Activated naive CD4-positive, alpha-beta T cell treated with anti-CD3 and anti-CD28 coated beads for 36 hours (primary cell): ENCODE measurements around the gene EGFR. TPM values are rescaled to one million over a fixed set of nuclear protein-coding genes. Genes with fewer than 3 reads are reported as not detected.

Experiments
- CTCF ChIA-PET: fragments of 350-600 bp; sonication (Branson Sonifier 250); formaldehyde crosslinking; loops from one replicate; lab custom pipeline; 2021; ENCODE audit warnings: antibody characterized with exemption; lab: Charles Lee
- DNase-seq: peaks from one replicate; pipeline ENCODE4 v3.0.0-alpha.2; 2020
- H3K27ac Mint-ChIP-seq: one replicate; pipeline ENCODE4 v1.8.0; 2021; ENCODE audit warnings: mild to moderate bottlenecking, mixed read lengths
- H3K27me3 Mint-ChIP-seq: one replicate; pipeline ENCODE4 v1.8.0; 2021; ENCODE audit warnings: low read depth, mixed read lengths
- H3K36me3 Mint-ChIP-seq: one replicate; pipeline ENCODE4 v1.8.0; 2021; ENCODE audit warnings: low read depth, mixed read lengths
- H3K4me1 Mint-ChIP-seq: one replicate; pipeline ENCODE4 v1.8.0; 2021; ENCODE audit warnings: low read depth, mixed read lengths
- H3K4me3 Mint-ChIP-seq: one replicate; pipeline ENCODE4 v1.8.0; 2021; ENCODE audit warnings: mild to moderate bottlenecking, moderate library complexity, mixed read lengths
- H3K9me3 Mint-ChIP-seq: one replicate; pipeline ENCODE4 v1.8.0; 2021; ENCODE audit warnings: mixed read lengths
- intact Hi-C: fragments of 100-400 bp; cut with micrococcal nuclease; formaldehyde crosslinking; loops from one replicate; pipeline ENCODE4 v1.15.1; 2023
- total RNA-seq, 2 experiments: library from RNA; stranded (reverse); gene quantifications; one replicate each; pipeline ENCODE4 v1.2.3, GENCODE V29; 2021

EGFR gene
- total RNA-seq, 2 experiments from 2014 or later: not detected

DNA sequence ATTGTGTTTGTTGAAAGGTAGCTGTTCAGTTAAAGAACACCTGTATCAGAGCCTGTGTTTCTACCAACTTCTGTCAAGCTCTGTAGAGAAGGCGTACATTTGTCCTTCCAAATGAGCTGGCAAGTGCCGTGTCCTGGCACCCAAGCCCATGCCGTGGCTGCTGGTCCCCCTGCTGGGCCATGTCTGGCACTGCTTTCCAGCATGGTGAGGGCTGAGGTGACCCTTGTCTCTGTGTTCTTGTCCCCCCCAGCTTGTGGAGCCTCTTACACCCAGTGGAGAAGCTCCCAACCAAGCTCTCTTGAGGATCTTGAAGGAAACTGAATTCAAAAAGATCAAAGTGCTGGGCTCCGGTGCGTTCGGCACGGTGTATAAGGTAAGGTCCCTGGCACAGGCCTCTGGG, 154.9 kb downstream of the EGFR start:
- no peaks in the 10 kb centered on the region for H3K9me3 Mint-ChIP-seq
- H3K4me1 Mint-ChIP-seq: no peaks in the 10 kb centered on the region
- H3K27ac Mint-ChIP-seq: no peak overlapping the region
- CTCF ChIA-PET: no interaction called here
- no peaks in the 10 kb centered on the region for H3K36me3 Mint-ChIP-seq
- intact Hi-C loops: no loop called here
- no peak overlapping the region for H3K4me3 Mint-ChIP-seq
- no peak for DNase-seq
- H3K27me3 Mint-ChIP-seq: peaks cover 2% of the 10 kb centered on the region

DNA sequence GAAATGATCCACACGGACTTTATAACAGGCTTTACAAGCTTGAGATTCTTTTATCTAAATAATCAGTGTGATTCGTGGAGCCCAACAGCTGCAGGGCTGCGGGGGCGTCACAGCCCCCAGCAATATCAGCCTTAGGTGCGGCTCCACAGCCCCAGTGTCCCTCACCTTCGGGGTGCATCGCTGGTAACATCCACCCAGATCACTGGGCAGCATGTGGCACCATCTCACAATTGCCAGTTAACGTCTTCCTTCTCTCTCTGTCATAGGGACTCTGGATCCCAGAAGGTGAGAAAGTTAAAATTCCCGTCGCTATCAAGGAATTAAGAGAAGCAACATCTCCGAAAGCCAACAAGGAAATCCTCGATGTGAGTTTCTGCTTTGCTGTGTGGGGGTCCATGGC, 155.6 kb downstream of the EGFR start:
- intact Hi-C loops: no loop called here

DNA sequence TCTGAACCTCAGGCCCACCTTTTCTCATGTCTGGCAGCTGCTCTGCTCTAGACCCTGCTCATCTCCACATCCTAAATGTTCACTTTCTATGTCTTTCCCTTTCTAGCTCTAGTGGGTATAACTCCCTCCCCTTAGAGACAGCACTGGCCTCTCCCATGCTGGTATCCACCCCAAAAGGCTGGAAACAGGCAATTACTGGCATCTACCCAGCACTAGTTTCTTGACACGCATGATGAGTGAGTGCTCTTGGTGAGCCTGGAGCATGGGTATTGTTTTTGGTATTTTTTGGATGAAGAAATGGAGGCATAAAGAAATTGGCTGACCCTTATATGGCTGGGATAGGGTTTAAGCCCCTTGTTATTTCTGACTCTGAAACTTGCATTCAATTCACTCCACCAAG, 156.0 kb downstream of the EGFR start:
- DNase-seq: no peak
- Mint-ChIP-seq H3K4me3 (no peak overlapping the region), H3K9me3 (no peaks in the 10 kb centered on the region), H3K36me3 (no peaks in the 10 kb centered on the region), H3K4me1 (no peaks in the 10 kb centered on the region), H3K27ac (no peak overlapping the region), H3K27me3 (peaks cover 2% of the 10 kb centered on the region)
- intact Hi-C loops: no loop called here
- CTCF ChIA-PET: no interaction called here

More for the DNA sequence above, 155.6 kb downstream of the EGFR start:
- H3K36me3 Mint-ChIP-seq: no peaks in the 10 kb centered on the region
- no peak overlapping the region for H3K4me3 Mint-ChIP-seq
- CTCF ChIA-PET: no interaction called here
- DNase-seq: no peak
- no peaks in the 10 kb centered on the region for H3K9me3 Mint-ChIP-seq
- peaks cover 2% of the 10 kb centered on the region for H3K27me3 Mint-ChIP-seq
- H3K4me1 Mint-ChIP-seq: no peaks in the 10 kb centered on the region
- no peak overlapping the region for H3K27ac Mint-ChIP-seq

DNA sequence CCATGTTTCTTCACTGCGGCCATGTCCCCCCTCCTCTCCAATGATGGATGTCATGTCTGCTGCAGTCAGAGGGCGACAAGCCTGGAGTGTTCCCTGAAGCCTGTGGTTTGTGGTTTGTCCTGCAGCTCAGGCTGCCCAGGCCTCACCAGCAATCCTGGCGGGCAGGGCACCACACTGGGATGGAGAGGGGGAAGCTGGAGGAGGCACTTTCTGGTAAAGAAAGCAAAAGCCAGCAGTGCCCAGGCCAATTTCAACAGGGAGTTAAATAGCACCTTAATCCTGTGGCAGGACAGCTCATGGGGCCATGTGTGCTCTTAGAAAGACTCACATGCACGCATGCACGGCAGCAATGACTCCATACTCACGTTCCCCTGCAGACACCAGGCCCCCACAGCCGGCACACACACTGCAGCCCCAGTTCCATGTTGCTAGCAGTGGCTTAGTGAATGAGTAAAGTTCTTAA, 158.3 kb downstream of the EGFR start:
- Mint-ChIP-seq H3K9me3 (no peaks in the 10 kb centered on the region), H3K4me1 (no peaks in the 10 kb centered on the region), H3K36me3 (no peaks in the 10 kb centered on the region), H3K27me3 (peaks cover 3% of the 10 kb centered on the region), H3K27ac (no peak overlapping the region), H3K4me3 (no peak overlapping the region)
- DNase-seq: no peak
- CTCF ChIA-PET: no interaction called here
- intact Hi-C loops: no loop called here

DNA sequence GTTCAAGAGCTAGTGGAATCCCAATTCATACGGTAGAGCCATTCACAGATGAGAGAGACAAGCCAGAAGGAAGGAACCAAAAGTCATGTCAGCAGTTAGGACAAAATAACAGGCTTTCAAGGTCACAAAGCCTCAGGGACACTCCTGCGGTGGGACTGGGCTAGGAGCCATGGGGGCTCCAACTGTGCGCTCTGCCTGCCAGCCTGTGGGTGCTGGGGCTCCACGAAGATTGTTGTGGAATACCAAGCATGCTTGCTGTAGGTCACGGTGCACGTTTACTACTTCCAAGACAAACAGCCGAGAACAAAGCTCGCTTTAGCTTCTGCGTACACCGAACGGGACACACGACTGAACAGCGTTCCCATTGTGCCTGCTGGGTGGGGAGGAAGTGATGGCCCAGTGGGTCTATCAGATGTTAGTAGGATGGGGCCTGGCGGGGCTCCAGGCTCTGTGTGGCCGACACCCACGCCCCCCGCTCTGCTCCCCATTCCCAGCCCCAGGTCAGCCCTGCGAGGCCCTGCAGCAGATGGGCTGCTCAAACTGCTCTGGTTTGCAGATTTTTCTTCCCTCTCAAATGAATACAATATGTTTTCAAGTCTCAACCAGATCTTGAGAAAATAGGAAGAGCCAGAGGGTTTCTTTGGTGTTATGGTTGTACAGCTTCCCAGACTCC, 158.9 kb downstream of the EGFR start:
- no peak overlapping the region for H3K4me3 Mint-ChIP-seq
- intact Hi-C loops: no loop called here
- H3K27me3 Mint-ChIP-seq: peaks cover 3% of the 10 kb centered on the region
- no peaks in the 10 kb centered on the region for H3K36me3 Mint-ChIP-seq
- no peak for DNase-seq
- H3K4me1 Mint-ChIP-seq: no peaks in the 10 kb centered on the region
- no peaks in the 10 kb centered on the region for H3K9me3 Mint-ChIP-seq
- CTCF ChIA-PET: no interaction called here
- no peak overlapping the region for H3K27ac Mint-ChIP-seq

DNA sequence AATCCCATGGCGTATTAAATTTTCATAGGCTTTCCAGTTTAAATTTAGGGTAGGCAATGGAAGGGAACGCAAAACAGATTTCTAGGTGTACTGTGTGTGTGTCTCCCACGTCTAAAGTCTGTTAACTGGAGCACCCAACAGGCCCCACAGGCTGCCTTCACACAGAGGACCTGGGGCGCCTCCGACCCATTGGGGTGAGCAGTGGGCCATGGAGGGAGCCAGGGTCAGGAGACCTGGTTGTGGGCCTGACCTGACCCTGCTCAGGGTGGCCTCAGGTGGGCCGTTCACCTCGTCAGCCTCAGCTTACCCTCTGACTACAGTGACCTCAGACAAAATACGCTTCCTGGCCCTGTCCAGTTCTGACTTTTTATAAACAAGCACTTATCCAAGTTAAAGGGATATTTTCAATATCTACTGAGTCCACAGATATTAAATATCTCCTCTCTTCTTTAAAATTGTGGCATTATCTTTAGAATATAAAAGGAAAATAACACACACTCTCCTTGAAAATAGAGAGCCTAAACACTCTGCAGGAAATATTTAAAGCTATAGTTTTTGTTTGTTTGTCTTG, 159.6 kb downstream of the EGFR start:
- no peak for DNase-seq
- Mint-ChIP-seq H3K36me3 (no peaks in the 10 kb centered on the region), H3K4me3 (no peak overlapping the region), H3K27me3 (peaks cover 3% of the 10 kb centered on the region), H3K27ac (no peak overlapping the region), H3K9me3 (no peaks in the 10 kb centered on the region), H3K4me1 (no peaks in the 10 kb centered on the region)
- intact Hi-C loops: no loop called here
- CTCF ChIA-PET: no interaction called here

DNA sequence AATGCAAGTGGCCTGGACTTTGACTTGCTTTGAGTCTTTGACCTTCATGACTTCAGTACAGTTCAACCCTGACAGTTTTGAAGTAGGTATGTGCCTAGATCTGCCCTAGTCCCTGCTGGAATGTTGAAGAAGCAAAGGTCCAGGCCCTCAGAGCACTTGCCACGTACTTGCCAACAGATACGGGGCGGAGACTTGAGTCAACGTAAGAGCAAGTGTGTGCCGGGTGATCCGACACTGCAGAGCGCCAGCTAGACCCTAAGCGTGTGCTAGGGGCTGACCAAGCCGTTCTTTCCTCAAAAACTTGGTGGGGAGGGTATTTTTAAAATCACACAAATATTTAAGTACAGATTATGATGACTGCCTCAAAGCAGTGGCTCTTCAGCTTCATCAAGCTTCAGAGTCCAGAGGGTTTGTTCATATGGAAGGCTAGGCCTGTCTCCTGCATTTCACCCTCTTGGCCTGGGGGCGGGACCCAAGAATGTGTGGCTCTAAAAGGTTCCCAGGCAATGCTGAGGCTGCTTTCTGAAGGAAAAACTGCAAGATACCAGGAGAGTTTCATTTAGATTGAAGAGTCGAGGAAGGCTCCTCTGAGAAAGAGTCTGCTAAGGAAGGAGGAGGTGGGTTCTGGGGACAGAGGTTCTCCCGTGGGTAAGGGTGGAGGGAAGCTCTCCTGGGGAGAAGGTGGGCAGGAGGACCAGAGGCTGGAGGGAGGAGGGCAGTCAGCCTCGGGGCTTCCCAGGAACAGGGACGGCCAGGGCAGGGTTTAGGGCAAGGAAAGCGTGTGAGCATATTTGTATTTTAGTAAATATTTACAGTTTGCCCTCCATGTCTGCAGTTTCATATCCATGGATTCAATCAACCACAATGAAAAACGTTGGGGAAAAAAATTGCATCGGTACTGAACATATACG, 160.3 kb downstream of the EGFR start:
- intact Hi-C loops: no loop called here
- H3K4me3 Mint-ChIP-seq: no peak overlapping the region
- H3K36me3 Mint-ChIP-seq: no peaks in the 10 kb centered on the region
- no peaks in the 10 kb centered on the region for H3K4me1 Mint-ChIP-seq
- CTCF ChIA-PET: interaction anchor here (0.6 kb wide), 1 partner anchor 104 kb away, joined by 3 read pairs; no protein-coding TSS in a partner anchor
- H3K9me3 Mint-ChIP-seq: no peaks in the 10 kb centered on the region
- peaks cover 3% of the 10 kb centered on the region for H3K27me3 Mint-ChIP-seq
- no peak for DNase-seq
- no peak overlapping the region for H3K27ac Mint-ChIP-seq

DNA sequence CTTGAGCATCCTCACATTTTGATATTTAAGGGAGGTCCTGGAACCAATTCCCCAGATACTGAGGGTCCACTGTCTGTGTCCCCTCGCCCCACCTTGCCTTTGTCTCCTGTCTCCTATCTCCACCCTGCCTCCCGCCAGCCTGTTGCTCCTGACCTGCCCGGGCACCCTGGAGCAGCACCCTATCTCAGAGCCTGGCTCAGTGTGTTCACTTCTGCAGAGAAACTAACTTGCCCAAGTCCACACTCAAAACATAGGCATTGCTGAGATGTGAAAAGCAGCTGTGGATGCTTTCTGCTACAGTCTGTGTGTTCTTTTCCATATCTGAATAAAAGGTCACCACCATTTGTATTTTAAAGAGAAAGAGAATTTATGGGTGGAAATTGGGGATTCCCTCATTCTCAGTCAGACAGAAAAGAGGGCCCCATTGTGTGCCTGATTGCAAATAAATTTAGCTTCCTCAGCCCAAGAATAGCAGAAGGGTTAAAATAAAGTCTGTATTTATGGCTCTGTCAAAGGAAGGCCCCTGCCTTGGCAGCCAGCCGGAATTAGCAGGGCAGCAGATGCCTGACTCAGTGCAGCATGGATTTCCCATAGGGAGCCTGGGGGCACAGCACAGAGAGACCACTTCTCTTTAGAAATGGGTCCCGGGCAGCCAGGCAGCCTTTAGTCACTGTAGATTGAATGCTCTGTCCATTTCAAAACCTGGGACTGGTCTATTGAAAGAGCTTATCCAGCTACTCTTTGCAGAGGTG, 161.3 kb downstream of the EGFR start:
- intact Hi-C loops: no loop called here
- no peaks in the 10 kb centered on the region for H3K36me3 Mint-ChIP-seq
- no peak overlapping the region for H3K4me3 Mint-ChIP-seq
- no peak overlapping the region for H3K27ac Mint-ChIP-seq
- no peak for DNase-seq
- no peaks in the 10 kb centered on the region for H3K9me3 Mint-ChIP-seq
- peaks cover 3% of the 10 kb centered on the region for H3K27me3 Mint-ChIP-seq
- CTCF ChIA-PET: no interaction called here
- no peaks in the 10 kb centered on the region for H3K4me1 Mint-ChIP-seq

DNA sequence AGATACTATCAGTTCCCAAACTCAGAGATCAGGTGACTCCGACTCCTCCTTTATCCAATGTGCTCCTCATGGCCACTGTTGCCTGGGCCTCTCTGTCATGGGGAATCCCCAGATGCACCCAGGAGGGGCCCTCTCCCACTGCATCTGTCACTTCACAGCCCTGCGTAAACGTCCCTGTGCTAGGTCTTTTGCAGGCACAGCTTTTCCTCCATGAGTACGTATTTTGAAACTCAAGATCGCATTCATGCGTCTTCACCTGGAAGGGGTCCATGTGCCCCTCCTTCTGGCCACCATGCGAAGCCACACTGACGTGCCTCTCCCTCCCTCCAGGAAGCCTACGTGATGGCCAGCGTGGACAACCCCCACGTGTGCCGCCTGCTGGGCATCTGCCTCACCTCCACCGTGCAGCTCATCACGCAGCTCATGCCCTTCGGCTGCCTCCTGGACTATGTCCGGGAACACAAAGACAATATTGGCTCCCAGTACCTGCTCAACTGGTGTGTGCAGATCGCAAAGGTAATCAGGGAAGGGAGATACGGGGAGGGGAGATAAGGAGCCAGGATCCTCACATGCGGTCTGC, 162.2 kb downstream of the EGFR start:
- Mint-ChIP-seq H3K27ac (no peak overlapping the region), H3K27me3 (peaks cover 3% of the 10 kb centered on the region), H3K36me3 (no peaks in the 10 kb centered on the region), H3K4me3 (no peak overlapping the region), H3K4me1 (no peaks in the 10 kb centered on the region), H3K9me3 (no peaks in the 10 kb centered on the region)
- no peak for DNase-seq
- CTCF ChIA-PET: no interaction called here
- intact Hi-C loops: no loop called here

DNA sequence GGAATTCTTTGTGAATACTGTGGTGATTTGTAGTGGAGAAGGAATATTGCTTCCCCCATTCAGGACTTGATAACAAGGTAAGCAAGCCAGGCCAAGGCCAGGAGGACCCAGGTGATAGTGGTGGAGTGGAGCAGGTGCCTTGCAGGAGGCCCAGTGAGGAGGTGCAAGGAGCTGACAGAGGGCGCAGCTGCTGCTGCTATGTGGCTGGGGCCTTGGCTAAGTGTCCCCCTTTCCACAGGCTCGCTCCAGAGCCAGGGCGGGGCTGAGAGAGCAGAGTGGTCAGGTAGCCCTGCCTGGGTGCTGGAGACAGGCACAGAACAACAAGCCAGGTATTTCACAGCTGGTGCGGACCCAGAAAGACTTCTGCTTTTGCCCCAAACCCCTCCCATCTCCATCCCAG, 162.9 kb downstream of the EGFR start:
- Mint-ChIP-seq H3K4me3 (no peak overlapping the region), H3K4me1 (no peaks in the 10 kb centered on the region), H3K27ac (no peak overlapping the region), H3K36me3 (no peaks in the 10 kb centered on the region), H3K9me3 (no peaks in the 10 kb centered on the region), H3K27me3 (peaks cover 5% of the 10 kb centered on the region)
- DNase-seq: no peak
- intact Hi-C loops: no loop called here
- CTCF ChIA-PET: no interaction called here

DNA sequence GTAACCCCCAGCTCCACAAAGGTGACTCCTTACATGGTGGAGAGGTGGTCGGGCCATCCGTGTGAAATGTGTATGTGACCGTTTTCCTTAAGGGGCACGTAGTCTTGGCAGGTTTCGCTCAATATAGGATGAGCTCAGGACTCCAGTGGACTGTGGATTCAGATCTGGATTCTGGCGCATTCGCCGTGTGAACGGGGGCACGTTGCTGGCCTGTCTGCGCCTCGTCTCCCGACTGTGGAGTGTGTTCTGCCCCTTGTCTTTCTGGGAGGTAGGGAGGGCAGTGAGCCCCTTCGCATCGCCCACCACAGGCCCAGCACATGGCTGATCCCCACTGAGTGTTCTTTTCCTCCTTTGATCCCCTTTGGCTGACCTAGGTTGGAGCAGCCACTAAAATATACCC, 165.1 kb downstream of the EGFR start:
- no peaks in the 10 kb centered on the region for H3K36me3 Mint-ChIP-seq
- H3K27ac Mint-ChIP-seq: no peak overlapping the region
- intact Hi-C loops: no loop called here
- CTCF ChIA-PET: no interaction called here
- H3K9me3 Mint-ChIP-seq: no peaks in the 10 kb centered on the region
- DNase-seq: no peak
- peaks cover 8% of the 10 kb centered on the region for H3K27me3 Mint-ChIP-seq
- H3K4me3 Mint-ChIP-seq: no peak overlapping the region
- H3K4me1 Mint-ChIP-seq: no peaks in the 10 kb centered on the region

DNA sequence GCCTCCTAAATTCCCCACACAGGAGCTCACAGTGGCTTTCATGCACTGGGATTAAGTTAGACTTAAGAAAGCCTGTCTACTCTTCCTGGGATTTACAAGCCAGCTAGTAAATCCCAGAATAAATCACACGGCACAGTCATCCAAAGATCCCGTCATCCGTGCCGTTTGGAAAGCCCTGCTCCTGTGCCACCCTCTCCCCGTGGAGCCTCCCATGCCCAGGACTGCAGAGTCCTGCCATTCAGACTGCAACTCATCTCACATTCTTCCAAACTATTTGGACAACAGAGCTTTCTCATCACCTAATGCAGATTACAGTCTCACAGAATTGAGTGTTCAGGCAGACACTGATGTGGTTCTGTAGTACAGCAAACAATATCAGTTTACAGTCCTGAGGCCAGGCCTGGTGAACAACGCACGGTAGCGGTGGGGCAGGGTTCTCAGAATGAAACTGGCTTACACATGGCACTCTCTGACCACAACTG, 166.5 kb downstream of the EGFR start:
- no peak for DNase-seq
- Mint-ChIP-seq H3K36me3 (no peaks in the 10 kb centered on the region), H3K27ac (no peak overlapping the region), H3K9me3 (no peaks in the 10 kb centered on the region), H3K27me3 (peaks cover 8% of the 10 kb centered on the region), H3K4me1 (no peaks in the 10 kb centered on the region), H3K4me3 (no peak overlapping the region)
- intact Hi-C loops: no loop called here
- CTCF ChIA-PET: interaction anchor here (0.6 kb wide), 1 partner anchor 39 kb away, joined by 3 read pairs; no protein-coding TSS in a partner anchor
